HCT116 (cell line): Measurements from ENCODE around the gene MMEL1. TPM values are rescaled to one million over a fixed set of nuclear protein-coding genes. Genes with fewer than 3 reads are reported as not detected.

Experiments used
- ATAC-seq: fragments of 200-7000 bp; cut with Tn5 transposase; 2 replicates; pipeline ENCODE4 v1.9.1; 2020; ENCODE audit warnings: mild to moderate bottlenecking, moderate library complexity
- BruUV-seq: library from RNA; stranded (reverse); fragments of 400-500 nt; replicated peaks from 2 replicates; lab custom pipeline; 2021; lab: Mats Ljungman, UMichigan
- CTCF ChIA-PET: fragments of 300-600 bp; sonication (Branson Sonifier 250); formaldehyde crosslinking; loops from one replicate; lab custom pipeline; 2021; ENCODE audit warnings: antibody characterized with exemption; lab: Charles Lee
- POLR2A ChIA-PET: fragments of 300-600, 350-600 bp; sonication (Branson Sonifier 250); formaldehyde crosslinking; loops from one replicate; lab custom pipeline; 2021; ENCODE audit warnings: antibody characterized with exemption; lab: Charles Lee
- RAD21 ChIA-PET, 2 experiments: fragments of 300-600 bp; sonication (Branson Sonifier 250); formaldehyde crosslinking; loops; one replicate each; lab custom pipeline; 2023; ENCODE audit warnings: low total read pairs in 2 of 2; ENCODE audit not compliant: uncharacterized antibody in 2 of 2, unreplicated experiment in 2 of 2, low non-redundant PET in 1 of 2; lab: Charles Lee
- DNase-seq: peaks from one replicate; pipeline ENCODE4 v3.0.0-alpha.2; 2010; ENCODE audit warnings: low read depth, low spot score
- H2AFZ ChIP-seq: fragments of 200-600 bp; shearing (Covaris generic), sonication (generic); 2 replicates; pipeline ENCODE4 v1.6.1; 2017; ENCODE audit warnings: low read depth, mixed run types, mixed read lengths, antibody characterized with exemption, low read length; ENCODE audit not compliant: poor library complexity, severe bottlenecking
- H3K27ac ChIP-seq: 2 replicates; pipeline ENCODE4 v1.5.1; 2012; ENCODE audit warnings: low read depth, low read length
- H3K27me3 ChIP-seq: fragments of 200-600 bp; sonication (generic); 2 replicates; pipeline ENCODE4 v1.6.1; 2016; ENCODE audit warnings: mixed run types, low read length, mixed read lengths; ENCODE audit not compliant: insufficient read depth
- H3K36me3 ChIP-seq, 2 experiments: fragments of 200-500 bp in 1 of 2; fragments of 200-600 bp in 1 of 2; sonication (Bioruptor generic) in 1 of 2; sonication (generic) in 1 of 2; 2 replicates each; pipeline versions ENCODE4 v1.5.1 to v1.6.1; 2014 to 2016; ENCODE audit warnings: low read length in 2 of 2, inconsistent platforms in 1 of 2, mixed read lengths in 1 of 2, mixed run types in 1 of 2; ENCODE audit not compliant: insufficient read depth in 2 of 2, control insufficient read depth in 1 of 2
- H3K4me1 ChIP-seq, 2 experiments: fragments of 200-600 bp in 1 of 2; sonication (generic) in 1 of 2; 2 replicates each; pipeline versions ENCODE4 v1.5.1 to v1.6.1; 2012 to 2017; ENCODE audit warnings: low read length in 2 of 2, inconsistent platforms in 1 of 2, mild to moderate bottlenecking in 1 of 2, mixed read lengths in 1 of 2, mixed run types in 1 of 2, moderate library complexity in 1 of 2; ENCODE audit not compliant: insufficient read depth in 2 of 2, control insufficient read depth in 1 of 2
- H3K4me2 ChIP-seq: fragments of 200-600 bp; sonication (generic); 2 replicates; pipeline ENCODE4 v1.6.1; 2017; ENCODE audit warnings: mixed run types, low read length, mixed read lengths
- H3K4me3 ChIP-seq, 2 experiments: fragments of 200-600 bp in 1 of 2; sonication (generic) in 1 of 2; replicated peaks in 1 of 2; 2 replicates each; pipeline ENCODE4 v1.5.1; 2011 to 2016; ENCODE audit warnings: low read length in 2 of 2, control low read depth in 1 of 2, low read depth in 1 of 2, mild to moderate bottlenecking in 1 of 2, mixed read lengths in 1 of 2, mixed run types in 1 of 2
- H3K79me2 ChIP-seq: fragments of 200-600 bp; sonication (generic); 2 replicates; pipeline ENCODE4 v1.6.1; 2017; ENCODE audit warnings: mild to moderate bottlenecking, mixed run types, low read length, moderate library complexity, mixed read lengths; ENCODE audit not compliant: insufficient read depth
- H3K9ac ChIP-seq: fragments of 200-600 bp; sonication (generic); 2 replicates; pipeline ENCODE4 v1.6.1; 2016; ENCODE audit warnings: low read length, mixed read lengths
- H3K9me2 ChIP-seq: fragments of 200-600 bp; sonication (generic), shearing (Covaris generic); 2 replicates; pipeline ENCODE4 v1.6.1; 2017; ENCODE audit warnings: mixed run types, mild to moderate bottlenecking, moderate library complexity; ENCODE audit not compliant: insufficient read depth
- H3K9me3 ChIP-seq, 2 experiments: fragments of 200-500 bp in 1 of 2; fragments of 200-600 bp in 1 of 2; sonication (Bioruptor generic) in 1 of 2; sonication (generic) in 1 of 2; 2 replicates each; pipeline ENCODE4 v1.6.1; 2014 to 2017; ENCODE audit warnings: low read length in 2 of 2, mixed read lengths in 2 of 2, inconsistent platforms in 1 of 2, low read depth in 1 of 2, mild to moderate bottlenecking in 1 of 2, mixed run types in 1 of 2, moderate library complexity in 1 of 2; ENCODE audit not compliant: control insufficient read depth in 1 of 2, insufficient read depth in 1 of 2
- H4K20me1 ChIP-seq: fragments of 200-600 bp; sonication (generic), shearing (Covaris generic); 2 replicates; pipeline ENCODE4 v1.6.1; 2017; ENCODE audit warnings: mixed run types, mild to moderate bottlenecking, moderate library complexity; ENCODE audit not compliant: insufficient read depth
- ATF3 ChIP-seq: IDR thresholded peaks from 2 replicates; pipeline ENCODE4 v1.6.1; 2012
- CBX3 ChIP-seq: IDR thresholded peaks from 2 replicates; pipeline ENCODE4 v1.6.1; 2012; ENCODE audit warnings: low read depth
- EGR1 ChIP-seq: IDR thresholded peaks from 2 replicates; pipeline ENCODE4 v1.6.1; 2012; ENCODE audit warnings: low read depth
- ELF1 ChIP-seq: IDR thresholded peaks from 2 replicates; pipeline ENCODE4 v1.6.1; 2012; ENCODE audit warnings: low read depth, borderline replicate concordance
- EZH2 ChIP-seq: fragments of 200-600 bp; sonication (generic); IDR thresholded peaks from 2 replicates; pipeline ENCODE4 v1.6.1; 2017; ENCODE audit warnings: antibody characterized with exemption, mixed run types
- EZH2phosphoT487 ChIP-seq: fragments of 200-600 bp; IDR thresholded peaks from 2 replicates; pipeline ENCODE4 v1.6.1; 2018; ENCODE audit warnings: antibody characterized with exemption, borderline replicate concordance
- JUND ChIP-seq: IDR thresholded peaks from 2 replicates; pipeline ENCODE4 v1.6.1; 2012
- POLR2A ChIP-seq: IDR thresholded peaks from 2 replicates; pipeline ENCODE4 v1.7.0; 2011; ENCODE audit warnings: borderline replicate concordance; ENCODE audit not compliant: insufficient read depth, insufficient read length; ENCODE audit errors: extremely low read depth
- POLR2AphosphoS5 ChIP-seq: IDR thresholded peaks from 2 replicates; pipeline ENCODE4 v1.6.1; 2011; ENCODE audit warnings: mild to moderate bottlenecking, low read depth, low read length, moderate library complexity
- RAD21 ChIP-seq: IDR thresholded peaks from 2 replicates; pipeline ENCODE4 v1.6.1; 2012; ENCODE audit warnings: low read depth, mild to moderate bottlenecking
- SP1 ChIP-seq: IDR thresholded peaks from 2 replicates; pipeline ENCODE4 v1.6.1; 2012; ENCODE audit warnings: low read depth
- TCF7L2 ChIP-seq: IDR thresholded peaks from 2 replicates; pipeline ENCODE4 v1.7.0; 2011; ENCODE audit warnings: borderline replicate concordance, inconsistent platforms; ENCODE audit not compliant: insufficient read depth, insufficient read length; ENCODE audit errors: extremely low read depth
- ZFX ChIP-seq: fragments of 450-650 bp; IDR thresholded peaks from 2 replicates; pipeline ENCODE4 v1.6.1; 2017
- intact Hi-C: fragments of 100-400 bp; cut with micrococcal nuclease; formaldehyde crosslinking; loops from 2 replicates; pipeline ENCODE4 v1.10.0; 2022
- total RNA-seq: library from RNA; stranded (reverse); gene quantifications from one replicate; pipeline ENCODE4 v1.2.1, GENCODE V29; 2021; ENCODE audit not compliant: unreplicated experiment
- TF ChIP-seq, protein P1 (sequence below): IDR thresholded peaks from 2 replicates; pipeline ENCODE4 v1.6.1; 2011; ENCODE audit warnings: mild to moderate bottlenecking, low read length, moderate library complexity; ENCODE audit not compliant: insufficient replicate concordance; ENCODE audit errors: extremely low read depth
- TF ChIP-seq, protein P2 (sequence below), 3 experiments: fragments of 200-600 bp in 1 of 3; sonication (generic) in 1 of 3; IDR thresholded peaks in 2 of 3; conservative IDR thresholded peaks in 1 of 3; 2 replicates each; pipeline ENCODE4 v1.5.1; 2012 to 2017; ENCODE audit warnings: low read depth in 2 of 3, low read length in 2 of 3, antibody characterized with exemption in 1 of 3, borderline replicate concordance in 1 of 3, control low read depth in 1 of 3, mild to moderate bottlenecking in 1 of 3, mixed read lengths in 1 of 3, mixed run types in 1 of 3, moderate library complexity in 1 of 3; ENCODE audit not compliant: insufficient read depth in 1 of 3

The MMEL1 gene
- total RNA-seq, 1 experiment from 2014 or later: 2.7 TPM

DNA sequence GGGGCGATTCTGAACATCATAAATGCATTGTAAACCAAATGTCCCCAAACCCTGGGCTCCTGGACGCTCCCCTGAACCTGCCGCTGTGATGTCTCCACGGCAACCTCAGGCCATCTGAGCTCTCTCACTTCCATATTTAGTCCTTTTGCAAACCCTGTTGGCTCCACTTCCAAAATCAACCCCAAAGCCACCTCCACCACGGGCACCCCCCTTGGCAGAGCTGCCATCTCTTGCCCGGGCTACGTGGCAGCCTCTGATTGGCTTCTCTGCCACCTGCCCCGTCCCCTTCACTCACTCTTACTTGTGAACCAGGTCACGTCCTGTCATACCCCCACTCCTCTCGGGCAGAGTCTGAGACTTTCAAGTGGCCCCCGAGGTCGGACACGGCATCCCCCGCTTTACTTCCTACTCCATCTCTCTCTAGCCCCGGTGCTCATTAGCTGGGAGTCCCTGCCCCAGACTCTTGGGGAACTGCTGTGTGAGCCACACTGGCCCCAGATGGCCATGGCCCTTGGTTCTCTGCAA is 30.4 kb downstream of the MMEL1 start:
- 0 out of 2 replicates have a peak, but pooled peaks cover 5% of the 10 kb centered on the region for H3K27me3 ChIP-seq

More for the DNA sequence above, 30.4 kb downstream of the MMEL1 start:
- H2AFZ ChIP-seq: no peak overlapping the region
- no peaks in the 10 kb centered on the region for H3K79me2 ChIP-seq
- TF ChIP-seq POLR2A (no peak), JUND (no peak), ELF1 (no peak), ZFX (no peak), EGR1 (no peak), SP1 (no peak), EZH2 (no peak), ATF3 (no peak), TCF7L2 (no peak), RAD21 (no peak), POLR2AphosphoS5 (no peak), EZH2phosphoT487 (no peak), CBX3 (no peak)
- TF ChIP-seq, protein P1, sequence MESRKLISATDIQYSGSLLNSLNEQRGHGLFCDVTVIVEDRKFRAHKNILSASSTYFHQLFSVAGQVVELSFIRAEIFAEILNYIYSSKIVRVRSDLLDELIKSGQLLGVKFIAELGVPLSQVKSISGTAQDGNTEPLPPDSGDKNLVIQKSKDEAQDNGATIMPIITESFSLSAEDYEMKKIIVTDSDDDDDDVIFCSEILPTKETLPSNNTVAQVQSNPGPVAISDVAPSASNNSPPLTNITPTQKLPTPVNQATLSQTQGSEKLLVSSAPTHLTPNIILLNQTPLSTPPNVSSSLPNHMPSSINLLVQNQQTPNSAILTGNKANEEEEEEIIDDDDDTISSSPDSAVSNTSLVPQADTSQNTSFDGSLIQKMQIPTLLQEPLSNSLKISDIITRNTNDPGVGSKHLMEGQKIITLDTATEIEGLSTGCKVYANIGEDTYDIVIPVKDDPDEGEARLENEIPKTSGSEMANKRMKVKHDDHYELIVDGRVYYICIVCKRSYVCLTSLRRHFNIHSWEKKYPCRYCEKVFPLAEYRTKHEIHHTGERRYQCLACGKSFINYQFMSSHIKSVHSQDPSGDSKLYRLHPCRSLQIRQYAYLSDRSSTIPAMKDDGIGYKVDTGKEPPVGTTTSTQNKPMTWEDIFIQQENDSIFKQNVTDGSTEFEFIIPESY: no peak
- TF ChIP-seq, protein P2, sequence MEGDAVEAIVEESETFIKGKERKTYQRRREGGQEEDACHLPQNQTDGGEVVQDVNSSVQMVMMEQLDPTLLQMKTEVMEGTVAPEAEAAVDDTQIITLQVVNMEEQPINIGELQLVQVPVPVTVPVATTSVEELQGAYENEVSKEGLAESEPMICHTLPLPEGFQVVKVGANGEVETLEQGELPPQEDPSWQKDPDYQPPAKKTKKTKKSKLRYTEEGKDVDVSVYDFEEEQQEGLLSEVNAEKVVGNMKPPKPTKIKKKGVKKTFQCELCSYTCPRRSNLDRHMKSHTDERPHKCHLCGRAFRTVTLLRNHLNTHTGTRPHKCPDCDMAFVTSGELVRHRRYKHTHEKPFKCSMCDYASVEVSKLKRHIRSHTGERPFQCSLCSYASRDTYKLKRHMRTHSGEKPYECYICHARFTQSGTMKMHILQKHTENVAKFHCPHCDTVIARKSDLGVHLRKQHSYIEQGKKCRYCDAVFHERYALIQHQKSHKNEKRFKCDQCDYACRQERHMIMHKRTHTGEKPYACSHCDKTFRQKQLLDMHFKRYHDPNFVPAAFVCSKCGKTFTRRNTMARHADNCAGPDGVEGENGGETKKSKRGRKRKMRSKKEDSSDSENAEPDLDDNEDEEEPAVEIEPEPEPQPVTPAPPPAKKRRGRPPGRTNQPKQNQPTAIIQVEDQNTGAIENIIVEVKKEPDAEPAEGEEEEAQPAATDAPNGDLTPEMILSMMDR (IDR thresholded peaks at IDR 0.05 in 2 of 3, conservative IDR thresholded peaks at IDR 0.05 in 1 of 3; ENCODE audit: borderline replicate concordance in 1 of 3, insufficient read depth in 1 of 3, low read depth in 2 of 3, low read length in 2 of 3): no peak
- H3K9ac ChIP-seq: no peak overlapping the region
- ChIA-PET RAD21 (no interaction called here), POLR2A (no interaction called here), CTCF (no interaction called here)
- no peaks in the 10 kb centered on the region for H3K36me3 ChIP-seq
- H3K4me2 ChIP-seq: no peak overlapping the region
- BruUV-seq: no TSS peak
- no peak for DNase-seq
- no peaks in the 10 kb centered on the region for H3K4me1 ChIP-seq
- H3K4me3 ChIP-seq: no peak overlapping the region
- intact Hi-C loops: no loop called here
- no peak for ATAC-seq
- no peak overlapping the region for H3K27ac ChIP-seq
- H4K20me1 ChIP-seq: no peaks in the 10 kb centered on the region
- H3K9me2 ChIP-seq: no peaks in the 10 kb centered on the region
- no peaks in the 10 kb centered on the region for H3K9me3 ChIP-seq
